GM21367 (cell line): ENCODE measurements around the gene POGZ.

Source experiments
- ATAC-seq: cut with Tn5 transposase; IDR thresholded peaks from one replicate; pipeline ENCODE4 v1.9.1; 2021; ENCODE audit not compliant: unreplicated experiment

POGZ gene

DNA sequence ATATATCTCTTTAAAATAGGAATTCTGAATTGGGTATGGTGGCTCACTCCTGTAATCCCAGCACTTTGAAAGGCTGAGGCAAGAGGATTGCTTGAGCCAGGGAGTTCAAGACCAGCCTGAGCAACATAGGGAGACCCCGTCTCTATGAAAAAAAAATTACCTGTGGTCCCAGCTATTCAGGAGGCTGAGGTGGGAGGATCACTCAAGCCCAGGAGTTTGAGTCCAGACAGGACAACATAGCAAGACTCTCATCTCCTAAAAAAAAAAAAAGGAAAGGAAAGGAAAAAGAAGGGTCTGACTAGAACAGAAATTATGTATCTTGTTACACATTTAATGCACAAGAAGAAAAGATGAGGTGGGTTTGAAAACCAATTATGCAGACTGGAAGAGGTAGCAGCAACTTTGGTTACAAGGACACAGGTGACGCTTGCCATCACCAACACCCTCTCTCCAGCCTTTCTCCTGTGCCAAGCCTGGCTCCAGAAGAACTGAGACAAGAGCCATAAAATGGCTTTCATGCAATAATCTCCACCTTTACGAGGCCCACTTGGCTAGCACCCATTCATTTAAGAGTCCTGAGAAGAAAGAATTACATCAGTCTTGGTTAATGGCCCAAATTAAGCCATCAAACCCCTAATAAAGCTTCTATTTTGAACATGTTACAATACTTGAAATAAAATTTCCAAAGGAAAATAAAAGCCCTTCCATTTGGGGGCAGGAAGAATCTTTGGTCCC is 82.0 kb downstream of the POGZ start:
- ATAC-seq, result no peak

DNA sequence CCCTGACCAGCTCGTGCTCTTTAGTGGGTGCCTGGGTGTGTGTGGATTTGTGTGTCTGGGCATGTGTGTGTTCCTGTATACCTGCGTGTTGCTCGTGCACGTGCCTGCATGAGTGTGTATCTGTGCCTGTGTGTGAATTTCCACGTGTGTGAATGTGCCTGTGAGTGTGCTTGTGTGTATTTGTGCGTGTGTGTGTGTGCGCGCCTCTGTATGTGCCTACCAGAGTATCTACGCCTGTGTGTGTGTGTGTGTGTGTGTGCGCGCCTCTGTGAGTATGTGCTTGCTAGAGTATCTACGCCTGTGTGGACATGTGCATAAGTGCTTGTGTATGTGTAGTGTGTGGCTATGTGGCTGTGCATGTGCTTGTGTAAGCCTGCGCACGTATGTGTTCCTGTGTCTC is 86.1 kb downstream of the POGZ start:
- no peak for ATAC-seq

DNA sequence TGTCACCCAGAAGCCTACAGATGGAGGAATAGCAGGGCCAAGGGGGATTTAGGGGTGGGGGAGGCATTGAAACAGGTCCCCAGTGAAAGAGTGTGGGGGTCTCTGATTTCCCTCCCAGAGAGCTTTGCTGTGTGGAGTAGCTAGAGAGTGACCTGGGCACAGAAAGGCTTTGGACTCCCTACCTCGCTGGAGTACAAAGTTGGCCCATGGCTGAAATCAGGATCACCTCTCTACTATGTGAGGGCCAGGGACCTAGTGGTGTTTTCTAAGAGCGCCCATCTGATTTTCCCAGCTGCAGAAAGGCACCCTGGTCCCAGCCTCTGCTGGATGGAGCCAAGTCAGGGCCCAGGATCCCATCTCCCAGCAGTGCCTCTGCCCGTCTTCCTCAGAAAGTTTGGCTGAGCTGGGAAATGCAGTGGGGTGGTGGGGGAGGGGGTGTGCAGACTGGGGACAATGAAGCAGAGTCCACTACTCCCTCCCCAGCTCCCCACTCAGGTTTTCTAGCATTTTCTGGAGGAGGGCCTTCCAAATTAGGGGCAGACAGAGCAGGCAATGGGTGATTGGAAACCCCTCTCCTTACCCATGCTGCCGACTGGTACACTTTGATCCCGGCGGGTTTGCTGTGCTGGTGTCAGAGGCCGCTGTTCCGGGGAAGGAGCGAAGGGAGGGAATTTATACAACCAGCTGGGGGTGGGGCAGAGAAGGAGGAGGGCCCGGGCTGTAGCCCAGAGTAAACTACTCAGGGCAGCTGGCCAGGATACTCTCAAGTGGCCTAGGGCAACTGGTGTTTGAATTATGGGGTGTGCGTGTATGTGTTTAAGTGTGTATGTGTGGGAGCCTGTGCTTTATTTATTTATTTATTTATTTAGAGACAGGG is 87.0 kb downstream of the POGZ start, which contains the start of gene SELENBP1:
Gene SELENBP1, minus strand, starts transcription at position 648 of the 877 bp plus-strand sequence. Its CDS starts 64 bp downstream, at position 584.
- ATAC-seq, result no peak

- no peak for ATAC-seq
Observed at GRCh38 chr1:151371370-151372057, 87.8 kb downstream of the POGZ start.

DNA sequence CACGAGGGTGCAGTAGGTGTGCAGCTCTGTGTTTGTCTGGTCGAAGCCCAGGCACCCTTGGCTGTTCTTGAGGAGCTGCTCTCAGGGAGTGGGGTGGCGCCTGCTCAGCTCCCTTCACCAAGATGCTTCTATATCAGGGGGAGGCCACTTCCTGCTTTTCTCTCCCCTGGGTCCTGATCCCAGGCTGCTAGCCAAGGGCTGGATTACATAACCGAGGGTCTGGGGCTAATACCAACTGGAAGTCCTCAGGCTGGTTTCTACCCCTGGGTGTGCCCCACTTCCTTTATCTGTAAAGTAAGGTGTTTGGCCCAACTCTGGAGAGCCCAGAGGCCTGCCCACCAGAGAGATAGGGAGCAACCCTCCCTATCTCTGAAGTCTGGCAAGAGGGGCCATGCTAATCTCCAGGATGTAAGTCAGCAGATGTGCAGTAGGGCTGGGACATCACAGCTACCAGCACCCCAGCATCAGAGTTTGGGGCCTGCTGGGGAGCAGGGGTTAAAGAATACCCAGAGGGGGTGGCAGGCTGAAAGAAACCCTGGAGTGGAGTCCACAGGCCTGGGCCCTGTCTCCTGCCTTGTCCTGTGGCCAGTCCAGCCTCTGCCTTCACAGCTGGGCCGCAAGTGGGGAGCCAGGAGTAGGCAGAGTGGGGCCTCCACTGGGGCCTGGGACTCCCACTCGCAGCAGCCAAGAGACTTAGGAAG is 88.9 kb downstream of the POGZ start:
- no peak for ATAC-seq

- no peak for ATAC-seq
Observed at GRCh38 chr1:151369621-151370048, 89.7 kb downstream of the POGZ start.

- ATAC-seq, result no peak
Observed at GRCh38 chr1:151369302-151369610, 90.0 kb downstream of the POGZ start.

DNA sequence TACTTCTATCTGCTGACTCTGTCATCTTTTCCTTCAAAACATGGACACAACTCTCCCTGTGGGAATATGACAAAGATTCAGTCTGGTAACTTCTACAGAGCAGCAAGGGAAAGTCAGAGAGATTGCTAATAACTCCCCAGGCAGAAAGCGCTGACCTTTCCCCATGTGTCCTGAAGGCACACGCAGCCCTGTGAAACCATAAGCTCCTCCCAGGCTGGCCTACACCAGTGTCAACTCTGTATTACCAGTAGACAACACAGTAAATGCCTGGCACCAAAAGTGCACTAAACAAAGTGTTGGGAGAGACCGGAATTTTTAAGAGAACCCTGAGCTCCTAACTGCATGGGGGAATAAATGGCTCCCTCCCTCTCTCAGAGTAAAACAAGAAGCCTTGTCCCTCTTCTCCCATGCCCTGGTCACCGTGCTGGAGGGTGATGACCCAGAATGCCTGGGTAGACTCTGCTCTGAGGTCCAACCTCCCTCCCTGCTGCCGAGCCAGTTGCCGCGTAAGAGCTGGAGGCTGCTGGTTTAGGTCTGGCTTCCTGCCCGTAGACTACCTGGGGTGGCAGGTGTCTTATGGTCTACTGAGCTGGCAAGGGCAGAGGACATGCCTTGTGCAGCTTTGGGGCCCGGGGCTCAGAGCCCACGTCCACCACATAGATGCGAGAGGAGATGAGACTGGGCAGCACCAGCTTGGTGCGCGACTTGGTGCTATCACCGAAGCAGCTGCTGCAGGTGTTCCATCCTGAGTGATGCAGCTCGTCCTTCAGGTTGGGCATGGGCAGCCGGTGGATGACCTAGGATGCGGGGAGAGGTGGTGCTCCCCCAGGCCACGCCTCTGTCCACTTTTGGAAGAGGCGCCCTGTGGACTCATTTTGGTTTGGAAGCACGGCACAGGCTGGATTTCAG is 90.6 kb downstream of the POGZ start:
- no peak for ATAC-seq

GRCh38 chr1:151367658-151368392 is 91.5 kb downstream of the POGZ start:
- no peak for ATAC-seq

DNA sequence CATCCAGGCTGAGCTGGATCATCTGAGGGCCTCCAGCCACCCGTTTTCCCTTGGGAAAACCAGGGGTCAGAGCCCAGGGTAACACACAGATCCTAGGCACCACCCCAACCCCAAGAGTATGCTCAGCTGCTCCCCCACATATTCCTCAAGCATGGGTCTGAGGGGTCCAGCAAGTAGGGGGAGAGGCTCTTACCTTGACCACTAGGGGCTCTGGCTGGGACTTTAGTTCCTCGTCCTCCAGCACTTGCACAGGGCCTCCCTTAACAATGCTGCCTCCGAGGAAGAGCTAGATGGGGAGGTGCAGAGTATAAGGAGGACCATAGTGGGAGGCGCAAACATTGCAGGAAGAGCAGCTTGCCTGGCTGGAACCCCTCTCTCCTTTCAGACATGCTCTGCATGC is 94.3 kb downstream of the POGZ start:
- ATAC-seq, result no peak

DNA sequence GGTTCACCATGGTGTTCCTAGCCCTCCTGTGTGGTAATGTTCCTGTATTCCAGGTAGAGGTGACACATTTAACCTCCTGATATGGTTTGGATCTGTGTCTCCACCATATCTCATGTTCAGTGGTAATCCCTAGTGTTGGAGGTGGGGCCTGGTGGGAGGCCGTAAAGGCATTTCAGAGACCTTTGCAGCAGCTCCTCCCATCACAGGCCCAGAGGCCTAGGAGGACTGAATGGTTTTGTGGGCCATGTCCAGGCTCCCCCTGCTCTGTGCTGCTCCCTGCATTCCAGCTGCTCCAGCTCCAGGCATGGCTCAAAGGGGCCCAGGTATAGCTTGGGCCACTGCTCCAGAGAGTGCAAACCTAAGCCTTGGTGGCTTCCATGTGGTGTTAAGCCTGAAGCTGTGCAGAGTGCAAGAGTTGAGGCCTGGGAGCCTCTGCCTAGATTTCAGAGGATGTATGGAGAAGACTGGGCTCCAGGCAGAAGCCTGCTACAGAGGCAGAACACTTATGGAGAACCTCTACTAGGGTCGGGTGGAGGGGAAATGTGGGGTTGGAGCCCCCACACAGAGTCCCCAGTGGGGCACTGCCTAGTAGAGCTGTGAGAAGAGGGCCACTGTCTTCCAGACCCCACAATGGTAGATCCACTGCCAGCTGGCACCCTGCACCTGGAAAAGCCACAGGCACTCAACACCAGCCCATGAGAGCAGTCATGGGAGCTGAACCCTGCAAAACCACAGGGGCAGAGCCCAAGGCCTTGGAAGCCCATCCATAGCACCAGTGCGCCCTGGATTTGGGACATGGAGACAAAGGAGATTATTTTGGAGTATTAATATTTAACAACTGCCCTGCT is 96.8 kb downstream of the POGZ start:
- ATAC-seq, result no peak

- ATAC-seq, result no peak
Observed at GRCh38 chr1:151361883-151362282, 97.4 kb downstream of the POGZ start.

DNA sequence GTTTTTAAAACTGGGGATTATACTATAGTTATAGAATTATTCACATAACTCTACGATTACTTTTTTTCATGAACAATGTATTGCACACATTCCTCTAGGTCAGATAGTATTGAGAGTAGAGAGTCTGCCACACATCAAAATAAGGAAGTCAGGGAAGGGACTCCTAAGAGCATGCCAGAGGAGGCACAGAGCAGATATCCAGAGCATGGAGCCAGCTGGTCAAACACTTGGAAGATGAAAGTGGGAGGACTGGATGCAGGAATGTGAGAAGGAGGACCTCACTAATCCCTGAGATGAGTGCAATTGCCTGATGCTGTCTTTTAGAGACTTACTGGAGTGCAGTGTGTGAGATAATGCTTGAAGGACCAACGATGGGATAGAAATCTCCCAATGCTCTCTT is 102.6 kb downstream of the POGZ start:
- ATAC-seq, result no peak
